GM12891 (cell line): Measurements from ENCODE around the gene PLEK.

Experiments
- POLR2A ChIP-seq: IDR thresholded peaks from 2 replicates; pipeline ENCODE4 v1.6.1; 2011; ENCODE audit warnings: low read depth, low read length, control low read depth
- POLR2AphosphoS5 ChIP-seq: IDR thresholded peaks from 2 replicates; pipeline ENCODE4 v1.6.1; 2011; ENCODE audit warnings: low read depth, low read length, control low read depth
- POU2F2 ChIP-seq: IDR thresholded peaks from 2 replicates; pipeline ENCODE4 v1.6.1; 2011; ENCODE audit warnings: low read depth, mild to moderate bottlenecking, control low read depth, low read length, moderate library complexity
- SPI1 ChIP-seq: IDR thresholded peaks from 2 replicates; pipeline ENCODE4 v1.6.1; 2011; ENCODE audit warnings: low read depth, low read length, control low read depth
- TAF1 ChIP-seq: IDR thresholded peaks from 2 replicates; pipeline ENCODE4 v1.6.1; 2011; ENCODE audit warnings: low read depth, low read length, control low read depth

DNA sequence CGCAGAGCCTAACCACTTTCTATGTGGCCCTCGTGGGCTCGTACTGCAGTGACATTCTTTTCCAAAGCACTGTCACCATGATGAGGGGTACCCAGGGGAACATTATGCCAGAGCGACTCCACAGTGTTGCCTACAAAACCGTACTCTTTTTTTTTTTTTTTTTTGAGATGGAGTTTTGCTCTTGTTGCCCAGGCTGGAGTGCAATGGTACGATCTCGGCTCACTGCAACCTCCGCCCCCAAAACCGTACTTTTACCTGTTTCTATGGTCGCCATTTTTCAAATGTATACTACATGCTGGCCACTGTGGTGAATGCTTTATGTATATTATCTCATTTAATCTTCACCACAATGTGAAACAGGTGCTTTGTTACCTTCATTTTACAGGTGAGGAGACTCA is 4.3 kb downstream of the PLEK start:
- TF ChIP-seq POLR2AphosphoS5 (no peak), POLR2A (no peak), TAF1 (no peak), SPI1 (no peak), POU2F2 (no peak)
